ENCODE measurements around the gene PLAA. TPM values are rescaled to one million over a fixed set of nuclear protein-coding genes. Genes with fewer than 3 reads are reported as not detected.

The PLAA gene
- 10 to 100 TPM; 25.7 to 26.6 TPM for total RNA-seq
- long read RNA-seq, full-length matches to known transcripts = 63 of 65 reads
- long read RNA-seq, partial matches to known transcripts = 1 of 65 reads
- long read RNA-seq, other reads (novel, unspliced or antisense) = 1 of 65 reads

DNA sequence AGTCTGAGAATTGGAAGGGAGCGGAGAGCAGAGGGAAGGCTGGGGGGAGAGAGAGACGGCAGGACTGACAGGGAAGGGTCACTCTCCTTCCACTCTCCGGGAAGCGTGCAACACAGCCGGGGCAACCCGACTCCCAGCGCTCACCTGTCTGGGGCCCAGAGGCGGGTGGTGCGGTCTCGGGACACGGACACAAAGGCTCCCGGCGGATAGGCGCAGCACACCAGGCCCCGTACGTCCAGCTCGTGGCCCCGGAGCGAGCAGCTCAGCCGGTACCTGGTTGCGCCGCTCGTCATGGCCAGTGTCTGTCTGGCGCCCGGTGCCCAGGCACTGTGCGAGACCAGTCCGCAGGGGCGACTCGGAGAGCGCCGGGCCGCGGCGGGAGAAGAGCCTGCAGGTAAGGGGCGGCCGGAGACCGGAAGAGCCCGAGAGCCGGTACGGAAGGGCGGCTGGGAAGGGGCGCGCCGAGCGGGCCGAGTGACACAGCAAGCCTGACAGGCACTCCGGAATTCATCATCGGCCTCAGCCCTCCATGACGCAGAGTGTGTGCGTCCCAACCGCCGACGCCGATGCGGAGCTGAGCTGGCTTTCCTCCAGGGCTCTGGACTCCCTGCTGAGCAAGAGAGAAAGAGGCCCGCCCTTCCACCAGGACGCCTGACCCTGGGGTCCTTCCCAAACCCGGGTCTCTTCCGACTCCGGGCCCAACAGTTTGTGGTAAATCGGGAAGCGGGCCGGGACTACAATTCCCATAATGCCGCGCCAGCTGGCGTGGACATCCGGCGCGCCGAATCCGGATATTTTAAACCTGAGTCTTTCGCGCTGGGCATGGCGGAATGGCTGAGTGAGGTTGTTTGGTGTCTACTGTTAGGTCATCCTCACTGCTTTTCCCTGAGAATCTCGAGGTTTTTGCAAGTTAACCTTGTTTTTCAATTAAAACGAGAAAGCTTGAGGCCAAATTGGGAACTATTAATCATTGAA is at the start of gene PLAA:
Gene PLAA, minus strand, starts transcription at position 490 of the 975 bp plus-strand sequence. Its CDS starts 197 bp downstream, at position 293.
- intact Hi-C loops (cut with DNase I) = loop anchor here in 1 of 2 donors (10.0 kb wide), 1 partner anchor 52 kb away; the partner anchor contains the start of gene CAAP1
- peak; percentile 100 for ATAC-seq
- DNase-seq = peak; percentile 94

DNA sequence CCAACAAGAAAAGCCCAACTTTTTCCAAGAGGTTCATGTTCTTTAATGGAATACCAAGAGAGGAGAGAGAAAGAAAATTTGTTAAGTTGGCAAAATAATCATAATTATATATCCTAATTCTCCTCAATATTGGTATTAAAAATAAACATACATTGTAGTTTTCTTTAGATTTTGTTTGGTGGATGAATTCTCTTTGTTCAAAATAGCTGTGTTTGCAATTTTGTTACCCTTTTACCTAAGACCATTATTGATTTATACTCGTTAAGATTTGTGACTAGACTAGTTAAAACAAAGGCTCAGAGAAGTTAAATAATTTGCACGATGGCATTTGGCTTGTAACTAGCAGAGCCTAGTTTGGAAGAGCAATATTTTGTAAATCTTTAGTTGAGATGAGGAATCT is 48.8 kb upstream of the PLAA start:
- ATAC-seq (no peak), DNase-seq (no peak)
- intact Hi-C loops (cut with DNase I) = no loop called here

DNA sequence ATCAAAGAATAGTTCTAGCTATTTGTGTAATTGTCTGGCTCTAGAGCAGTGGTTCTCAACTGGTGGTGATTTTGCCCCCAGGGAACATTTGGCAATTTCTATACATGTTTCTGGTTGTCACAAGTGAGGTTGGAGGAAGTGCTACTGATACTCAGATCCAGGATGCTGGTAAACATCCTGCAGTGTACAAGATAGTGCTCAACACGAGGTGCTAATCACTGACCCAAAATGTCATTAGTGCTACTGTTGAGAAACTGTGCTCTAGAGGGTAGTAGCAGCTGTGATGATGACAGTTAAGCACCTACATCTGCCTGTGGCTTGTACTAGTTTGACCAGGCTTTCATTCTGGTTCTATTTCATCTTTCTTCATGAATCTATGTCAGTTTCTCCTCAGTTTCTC is 36.3 kb upstream of the PLAA start:
- DNase-seq = no peak
- ATAC-seq = no peak
- intact Hi-C loops (cut with DNase I) = no loop called here

DNA sequence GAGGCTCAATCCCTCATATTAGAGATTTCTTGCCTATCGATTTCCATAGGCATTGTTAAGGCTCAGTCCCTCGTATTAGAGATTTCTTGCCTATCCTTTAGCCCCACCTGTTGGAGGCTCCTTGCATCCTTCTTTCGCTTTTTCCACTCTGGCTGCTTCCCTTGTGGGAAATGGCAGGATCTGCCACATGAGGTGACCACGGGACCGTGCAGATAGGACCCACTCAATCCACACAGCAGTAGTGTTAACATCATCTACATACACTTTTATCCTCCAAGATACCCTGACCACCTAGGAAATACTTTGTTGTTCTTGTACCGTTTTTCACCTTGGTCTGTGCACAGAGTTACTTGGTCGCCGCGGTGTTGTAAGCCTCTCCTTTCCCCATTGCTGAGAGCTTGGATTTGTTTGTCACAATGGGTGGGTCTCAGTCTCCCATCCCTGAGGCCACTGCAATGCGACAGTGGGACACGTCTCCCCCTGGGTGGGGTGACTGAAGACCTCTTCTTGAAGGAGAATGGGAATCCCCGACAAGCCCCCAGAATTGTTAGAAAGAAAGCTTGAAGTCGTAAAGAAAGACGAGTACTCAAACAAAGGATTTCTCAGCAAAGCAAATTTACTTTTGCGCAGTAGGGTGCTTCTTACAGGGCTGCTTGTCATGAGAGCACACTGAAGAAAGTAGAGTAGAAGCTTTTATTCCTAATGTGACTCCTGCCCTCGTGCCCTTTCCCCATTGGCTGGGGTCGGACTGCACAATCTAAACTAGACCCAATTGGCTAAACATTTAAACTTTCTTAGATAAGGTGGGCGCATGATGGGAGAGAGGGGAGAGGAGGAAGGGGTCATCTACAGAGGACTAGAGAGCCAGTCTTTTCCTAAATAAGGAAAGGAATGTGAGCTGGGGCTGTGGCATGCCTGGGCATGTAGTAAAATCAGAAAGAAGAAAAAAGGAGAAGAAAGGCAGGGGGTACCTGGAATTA is 29.0 kb upstream of the PLAA start:
- ATAC-seq = peak; percentile 44 to 45
- intact Hi-C loops (cut with DNase I) = loop anchor here (1.0 to 10.0 kb wide), 2 partner anchors 231 to 233 kb away; no protein-coding TSS in a partner anchor
- no peak for DNase-seq

DNA sequence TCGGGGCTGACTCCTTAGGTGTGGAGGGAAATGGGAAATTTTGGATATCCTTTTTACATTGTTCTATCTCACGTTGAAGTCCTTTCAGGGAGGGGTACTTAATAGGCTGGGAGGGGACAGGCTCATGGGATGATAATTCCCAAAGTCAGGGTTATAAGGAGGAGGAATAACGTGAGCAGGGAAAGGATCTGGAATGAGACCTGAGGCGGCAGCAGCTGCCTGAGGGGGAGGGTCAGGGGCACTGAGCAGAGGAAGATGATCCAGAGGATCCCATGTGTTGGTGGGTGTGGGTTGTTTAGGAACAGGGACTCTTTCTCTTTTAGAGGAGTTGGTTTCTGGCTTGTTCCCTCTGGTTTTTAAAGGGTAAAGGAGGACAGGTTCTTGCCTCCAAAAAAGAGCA is 27.9 kb upstream of the PLAA start:
- intact Hi-C loops (cut with DNase I) = loop anchor here (1.0 to 10.0 kb wide), 2 partner anchors 230 to 232 kb away; no protein-coding TSS in a partner anchor
- no peak for ATAC-seq
- no peak for DNase-seq

DNA sequence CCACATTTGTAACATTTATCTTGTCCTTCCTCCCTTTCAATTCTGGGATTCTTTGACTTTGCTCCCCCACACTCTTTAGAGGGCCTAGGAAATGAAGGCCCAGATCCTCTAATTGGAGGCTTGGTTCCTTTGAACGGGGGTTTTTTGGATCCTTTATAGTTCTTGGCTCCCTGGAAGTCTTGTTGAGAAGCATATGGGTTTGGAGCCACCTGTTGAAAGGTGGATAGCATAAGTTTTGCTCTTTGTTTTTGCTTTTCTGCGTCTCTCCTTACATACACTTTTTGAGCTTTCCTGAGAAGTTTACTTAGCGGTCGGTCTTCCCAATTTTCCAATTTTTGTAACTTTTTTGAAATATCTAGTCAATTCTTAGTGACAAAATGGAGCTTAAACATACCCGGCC is 26.9 kb upstream of the PLAA start:
- no peak for ATAC-seq
- intact Hi-C loops (cut with DNase I) = loop anchor here in 1 of 2 donors (10.0 kb wide), 1 partner anchor 229 kb away; no protein-coding TSS in a partner anchor

DNA sequence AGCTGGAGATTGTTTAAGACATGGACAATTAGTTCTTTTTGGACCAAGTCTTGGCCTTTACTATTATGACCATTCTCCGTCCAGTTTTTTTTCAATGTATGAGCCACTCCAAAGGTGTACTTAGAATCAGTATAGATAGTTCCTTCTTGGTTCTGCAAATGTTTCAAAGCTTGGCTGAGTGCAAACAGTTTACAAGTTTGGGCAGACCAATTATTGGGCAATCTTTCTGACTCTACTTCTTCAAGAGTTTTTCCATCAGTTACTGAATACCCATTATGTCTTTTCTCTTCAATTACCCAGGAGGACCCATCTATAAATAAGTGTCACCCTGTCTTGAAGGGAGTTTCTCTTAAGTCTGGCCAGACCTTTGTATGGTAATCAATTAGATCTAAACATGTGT is 24.7 kb upstream of the PLAA start:
- DNase-seq = no peak
- intact Hi-C loops (cut with DNase I) = loop anchor here in 1 of 2 donors (10.0 kb wide), 1 partner anchor 227 kb away; no protein-coding TSS in a partner anchor
- ATAC-seq = no peak

More for the DNA sequence above, 26.9 kb upstream of the PLAA start:
- no peak for DNase-seq

DNA sequence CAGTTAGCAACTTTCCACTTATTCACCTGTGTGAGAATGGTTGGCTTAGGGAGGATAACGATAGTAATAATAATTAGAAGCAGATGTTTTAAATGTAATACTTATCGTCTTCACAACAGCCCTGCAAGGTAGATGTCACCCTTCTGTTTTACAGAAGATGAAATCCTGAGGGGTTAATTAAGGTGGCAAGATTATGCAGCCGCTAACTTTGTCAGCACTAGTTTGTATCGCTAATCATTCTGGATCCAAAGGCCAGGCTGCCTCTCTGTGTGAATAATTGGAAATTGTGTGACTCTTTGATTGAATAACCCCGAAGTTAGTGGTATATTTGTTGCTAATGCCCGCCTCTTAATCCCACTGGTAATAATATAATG is 9.8 kb upstream of the PLAA start:
- intact Hi-C loops (cut with DNase I) = loop anchor here in 1 of 2 donors (5.0 kb wide), 1 partner anchor 65 kb away; the partner anchor contains the start of gene CAAP1
- DNase-seq = no peak
- peak in 1 of 2 donors; percentile 4 for ATAC-seq

DNA sequence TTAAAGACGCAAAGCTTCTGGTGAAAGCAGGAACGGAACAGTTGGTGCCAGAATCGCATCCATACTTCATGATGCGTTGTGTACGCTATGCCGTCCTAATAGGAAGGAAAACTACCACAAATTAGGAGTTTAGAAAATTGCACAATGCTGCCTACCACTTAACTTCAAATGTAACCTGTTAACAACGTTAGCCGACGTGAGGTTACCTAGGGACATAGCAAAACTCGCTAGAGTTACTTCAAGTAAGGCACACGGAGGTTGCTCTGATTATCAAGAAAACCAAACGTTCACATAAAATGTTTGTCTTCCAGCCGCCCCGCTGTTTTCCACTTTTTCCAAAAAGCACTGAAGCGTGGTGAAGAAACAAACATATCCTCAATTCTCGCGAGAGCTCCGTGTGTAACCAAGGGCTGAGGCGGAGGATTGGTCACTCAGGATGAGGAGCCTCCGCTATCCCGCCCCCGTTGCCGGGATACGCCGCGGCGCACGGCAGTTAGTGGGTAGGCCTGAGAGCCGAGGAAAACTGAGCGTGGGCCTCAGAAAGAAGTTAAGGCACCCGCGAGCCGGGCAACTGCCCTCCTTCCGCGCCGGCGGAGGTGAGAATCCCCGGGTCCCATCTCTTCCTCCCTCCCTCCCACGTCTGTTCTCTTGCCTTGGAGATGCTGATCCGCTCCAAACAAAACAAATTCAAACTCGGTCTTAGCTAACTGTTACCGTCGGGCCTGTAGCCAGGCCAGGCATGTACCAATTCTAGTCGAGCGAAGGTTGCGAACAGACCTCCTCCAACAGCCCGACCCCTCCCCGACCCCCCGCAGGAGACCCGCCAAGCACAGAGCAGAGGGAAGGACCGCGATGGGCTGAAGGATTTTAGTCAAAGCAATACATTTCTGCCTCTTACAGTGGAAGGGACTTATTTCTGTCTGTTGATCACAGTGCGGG is 9.1 kb upstream of the PLAA start, which contains the start of gene IFT74:
Gene IFT74, plus strand, starts transcription at position 492 of the 939 bp plus-strand sequence. CDS start 5,556 bp downstream, outside the sequence.
- intact Hi-C loops (cut with DNase I) = loop anchor here in 1 of 2 donors (5.0 kb wide), 1 partner anchor 64 kb away; the partner anchor contains the start of gene CAAP1
- DNase-seq = peak; percentile 99
- ATAC-seq = peak; percentile 100

DNA sequence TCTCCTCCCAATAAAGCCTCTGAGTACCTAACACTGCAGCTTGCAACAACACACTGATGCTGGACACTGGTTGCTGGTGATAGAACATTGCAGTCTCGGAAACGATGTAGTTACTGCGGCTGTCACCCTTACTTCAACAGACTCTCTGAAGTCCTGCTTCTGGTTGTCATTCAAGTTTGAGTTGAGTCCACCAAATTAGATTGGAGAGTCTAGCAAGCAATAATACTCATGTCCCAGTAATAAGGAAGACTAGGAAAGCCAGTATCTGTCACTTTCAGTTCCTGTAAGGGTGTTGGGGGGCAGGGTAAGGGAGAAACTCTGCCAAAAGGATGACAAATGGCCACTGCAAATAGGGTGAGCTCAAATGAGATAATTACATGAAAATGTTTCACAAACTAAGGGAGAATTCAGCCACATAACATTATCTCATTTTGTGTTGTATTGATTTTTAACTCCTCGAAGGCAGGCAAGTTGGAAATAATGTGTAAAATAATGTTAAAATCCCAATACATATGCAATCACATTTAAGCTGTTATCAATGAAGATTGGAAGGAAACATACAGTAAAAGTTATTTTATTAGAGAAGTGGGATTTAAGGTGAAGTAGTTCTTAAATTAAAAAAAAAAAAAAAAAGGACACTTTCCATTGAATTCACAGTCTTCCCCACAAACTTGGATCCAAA is 8.3 kb upstream of the PLAA start:
- intact Hi-C loops (cut with DNase I) = loop anchor here in 1 of 2 donors (5.0 kb wide), 1 partner anchor 63 kb away; the partner anchor contains the start of gene CAAP1
- ATAC-seq (peak; percentile 19 to 55), DNase-seq (no peak)

DNA sequence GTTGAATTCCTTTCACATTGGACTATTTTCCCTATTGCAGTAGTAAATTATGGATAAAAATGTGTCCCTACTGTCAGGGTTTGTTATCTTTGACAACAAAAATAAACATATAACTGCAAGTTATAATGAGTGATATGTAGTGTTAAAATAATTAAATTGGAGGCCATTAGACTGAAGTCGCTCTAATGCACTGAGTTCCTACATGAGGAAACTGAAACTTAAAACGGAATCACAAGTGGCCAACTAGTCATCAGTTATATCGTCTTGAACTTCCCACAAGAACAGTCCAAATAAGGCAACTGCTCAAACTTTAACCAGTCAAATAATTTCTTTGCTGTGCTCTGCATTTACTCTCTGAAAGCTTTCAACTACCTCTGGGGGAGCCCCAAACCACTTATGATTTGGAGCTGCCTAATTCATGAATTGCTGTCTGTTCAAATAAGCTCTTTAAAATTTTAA is 7.0 kb upstream of the PLAA start:
- ATAC-seq (no peak), DNase-seq (no peak)
- intact Hi-C loops (cut with DNase I) = no loop called here

DNA sequence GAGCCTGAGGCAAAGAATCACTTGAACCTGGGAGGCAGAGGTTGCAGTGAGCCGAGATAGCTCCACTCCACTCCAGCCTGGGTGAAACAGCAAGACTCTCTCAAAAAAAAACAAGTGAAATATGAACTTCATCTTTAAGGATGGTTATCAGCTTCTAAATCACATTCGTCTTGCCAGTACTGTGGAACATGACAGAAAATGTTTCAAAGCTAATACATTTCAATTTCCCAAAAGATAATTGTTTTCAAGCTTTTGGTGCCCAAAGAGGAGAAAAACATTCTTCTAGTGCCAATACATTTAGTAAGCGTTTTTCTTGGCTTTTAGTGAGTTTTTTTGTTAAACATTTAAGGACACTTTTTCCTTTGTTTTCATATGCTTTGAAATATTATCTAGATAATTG is 4.8 kb upstream of the PLAA start:
- DNase-seq (no peak), ATAC-seq (no peak)
- intact Hi-C loops (cut with DNase I) = no loop called here

DNA sequence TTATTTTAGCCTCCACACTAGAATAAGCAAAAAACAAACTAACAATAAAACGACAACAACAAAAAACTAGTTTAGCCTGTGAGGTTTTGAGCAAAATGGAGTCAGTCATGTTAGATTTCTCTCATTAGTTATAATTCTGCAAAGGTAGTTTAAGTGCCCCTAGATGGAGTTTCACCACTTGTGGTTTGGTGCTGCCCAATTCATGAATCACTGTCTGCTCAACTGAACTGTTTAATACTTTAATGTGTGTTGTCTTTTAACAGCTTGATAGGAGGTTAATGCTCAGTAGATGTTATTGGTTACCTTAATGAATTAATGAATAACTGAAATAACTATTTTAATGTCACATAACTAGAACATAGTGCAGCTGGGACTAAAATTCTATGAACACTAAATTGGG is 3.5 kb upstream of the PLAA start:
- intact Hi-C loops (cut with DNase I) = no loop called here
- ATAC-seq = no peak

DNA sequence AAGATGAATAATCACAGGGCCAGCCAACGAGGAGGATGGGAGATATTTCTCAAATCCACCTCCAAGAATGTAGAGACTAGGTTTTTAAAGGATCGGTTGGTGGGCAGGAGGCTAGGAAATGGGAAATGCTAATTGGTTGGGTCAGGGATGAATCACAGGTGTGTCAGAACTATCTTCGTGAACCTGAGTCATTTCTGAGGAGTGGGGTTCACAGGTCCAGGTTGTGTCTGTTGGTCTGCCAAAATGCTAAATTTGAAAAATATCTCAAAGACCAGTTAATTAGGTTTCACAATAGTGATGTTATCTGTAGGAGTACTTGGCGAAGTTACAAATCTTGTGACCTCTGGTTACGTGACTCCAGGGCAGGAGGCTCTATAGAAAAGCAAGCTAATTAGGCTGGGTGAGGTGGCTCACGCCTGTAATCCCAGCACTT is 2.6 kb upstream of the PLAA start:
- intact Hi-C loops (cut with DNase I) = loop anchor here in 1 of 2 donors (10.0 kb wide), 1 partner anchor 55 kb away; the partner anchor contains the start of gene CAAP1
- DNase-seq = no peak
- no peak for ATAC-seq

More for the DNA sequence above, 3.5 kb upstream of the PLAA start:
- no peak for DNase-seq

DNA sequence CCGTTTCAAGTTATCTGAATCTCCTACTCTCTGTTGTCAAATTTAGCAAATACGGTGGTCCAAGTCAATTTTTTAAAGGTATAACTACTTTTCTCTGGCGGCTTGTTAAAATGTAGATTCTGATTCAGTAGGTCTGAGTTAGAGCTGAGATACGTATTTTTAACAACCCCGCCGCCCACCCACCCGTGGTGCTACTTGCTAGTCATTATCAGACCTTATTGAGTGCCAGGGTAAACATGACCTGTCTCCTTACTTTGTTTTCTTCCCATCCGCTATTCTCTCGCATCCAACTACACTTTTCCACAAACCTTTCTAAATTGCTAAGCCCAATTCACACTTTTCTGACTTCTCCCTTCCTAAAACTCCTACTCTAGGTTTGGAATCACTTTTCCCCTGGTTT is 694 bp upstream of the PLAA start:
- ATAC-seq (no peak), DNase-seq (no peak)
- intact Hi-C loops (cut with DNase I) = loop anchor here in 1 of 2 donors (10.0 kb wide), 1 partner anchor 53 kb away; the partner anchor contains the start of gene CAAP1

DNA sequence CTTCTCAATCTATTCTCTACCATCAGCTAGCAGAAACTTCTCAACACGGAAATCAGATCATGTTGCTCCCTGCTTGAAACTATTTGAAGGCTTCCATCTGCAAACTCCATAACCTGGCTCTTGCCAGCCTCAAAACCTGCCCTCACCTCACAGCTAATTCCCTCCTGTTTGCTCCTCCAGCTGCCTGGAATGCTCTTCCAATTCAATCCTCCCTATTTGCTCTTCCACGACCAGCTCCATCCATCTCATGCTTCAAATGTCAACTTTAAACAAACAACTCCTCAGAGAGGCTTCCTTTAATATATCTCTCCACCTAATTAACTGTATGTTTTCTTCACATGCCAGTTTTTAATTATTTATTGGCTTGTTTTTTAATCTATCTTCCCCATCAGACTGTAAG is 1.5 kb downstream of the PLAA start:
- DNase-seq (no peak), ATAC-seq (no peak)
- intact Hi-C loops (cut with DNase I) = loop anchor here in 1 of 2 donors (10.0 kb wide), 1 partner anchor 51 kb away; the partner anchor contains the start of gene CAAP1

Measured in left cardiac atrium (tissue), 4 donors.